Suppressor macrophage (primary cell): ENCODE results near the gene OLFML1.

Experiments used
- DNase-seq, 4 experiments: peaks; one replicate each; pipeline ENCODE4 v3.0.0-alpha.2; 2020 to 2022
- total RNA-seq, 17 experiments: gene quantifications; one replicate each; lab custom pipeline; 2026; ENCODE audit warnings: mixed read lengths in 6 of 17, inconsistent platforms in 3 of 17; lab: John Stamatoyannopoulos, UW

OLFML1 gene
- total RNA-seq: 0 to 1.7 (median 0) reads per million in 17 experiments

- no peak for DNase-seq
Measured at GRCh38 chr11:7485186-7486097, at the start of gene OLFML1. Gene OLFML1 (plus strand): TSS chr11:7485506. CDS start chr11:7485876, 370 bp downstream.

- DNase-seq: no peak
Measured at GRCh38 chr11:7436146-7436545, 49.2 kb upstream of the OLFML1 start.

- peak; percentile 74 to 91 (median 86) for DNase-seq
Measured at GRCh38 chr11:7436657-7437056, 48.6 kb upstream of the OLFML1 start.

GRCh38 chr11:7437696-7438095 is 47.6 kb upstream of the OLFML1 start:
- no peak for DNase-seq

GRCh38 chr11:7439746-7440320 is 45.5 kb upstream of the OLFML1 start:
- peak; percentile 13 to 69 (median 48) for DNase-seq

- DNase-seq: peak; percentile 78 to 90 (median 85)
Measured at GRCh38 chr11:7442588-7443215, 42.6 kb upstream of the OLFML1 start.

- no peak for DNase-seq
Measured at GRCh38 chr11:7444091-7444981, 41.0 kb upstream of the OLFML1 start.

GRCh38 chr11:7445564-7445963 is 39.7 kb upstream of the OLFML1 start:
- DNase-seq: no peak

GRCh38 chr11:7448201-7448600 is 37.1 kb upstream of the OLFML1 start:
- DNase-seq: no peak

- peak; percentile 9 to 64 (median 62) for DNase-seq
Measured at GRCh38 chr11:7449211-7449840, 36.0 kb upstream of the OLFML1 start.

GRCh38 chr11:7449841-7450214 is 35.5 kb upstream of the OLFML1 start:
- DNase-seq: no peak

- no peak for DNase-seq
Measured at GRCh38 chr11:7450836-7451235, 34.5 kb upstream of the OLFML1 start.

GRCh38 chr11:7451520-7451919 is 33.8 kb upstream of the OLFML1 start:
- no peak for DNase-seq

- DNase-seq: no peak
Measured at GRCh38 chr11:7451952-7452494, 33.3 kb upstream of the OLFML1 start.

GRCh38 chr11:7454854-7455253 is 30.5 kb upstream of the OLFML1 start:
- no peak for DNase-seq

GRCh38 chr11:7457211-7457610 is 28.1 kb upstream of the OLFML1 start:
- no peak for DNase-seq

- DNase-seq: no peak
Measured at GRCh38 chr11:7462706-7463105, 22.6 kb upstream of the OLFML1 start.

- no peak for DNase-seq
Measured at GRCh38 chr11:7467652-7468051, 17.7 kb upstream of the OLFML1 start.

- no peak for DNase-seq
Measured at GRCh38 chr11:7469351-7469865, 15.9 kb upstream of the OLFML1 start.

- no peak for DNase-seq
Measured at GRCh38 chr11:7471071-7471470, 14.2 kb upstream of the OLFML1 start.

GRCh38 chr11:7473717-7474116 is 11.6 kb upstream of the OLFML1 start:
- no peak for DNase-seq
